Kidney epithelial cell (primary cell): ENCODE results near the gene PLPPR3. TPM values are rescaled to one million over a fixed set of nuclear protein-coding genes. Genes with fewer than 3 reads are reported as not detected.

Source experiments
- DNase-seq: peaks from one replicate; pipeline ENCODE4 v3.0.0-alpha.2; 2010; ENCODE audit warnings: low read depth
- H3K27me3 ChIP-seq: 2 replicates; pipeline ENCODE4 v1.6.0; 2011; ENCODE audit warnings: low read length; ENCODE audit not compliant: control insufficient read depth, insufficient read depth
- H3K36me3 ChIP-seq: 2 replicates; pipeline ENCODE4 v1.5.1; 2011; ENCODE audit warnings: low read length; ENCODE audit not compliant: control insufficient read depth, insufficient read depth
- H3K4me3 ChIP-seq: 2 replicates; pipeline ENCODE4 v1.5.1; 2011; ENCODE audit warnings: low read depth, mild to moderate bottlenecking, control low read depth, low read length
- CTCF ChIP-seq: IDR thresholded peaks from 2 replicates; pipeline ENCODE4 v1.5.1; 2011; ENCODE audit warnings: mild to moderate bottlenecking, moderate library complexity, low read length, control low read depth, inconsistent platforms; ENCODE audit not compliant: insufficient read depth, poor library complexity, severe bottlenecking
- total RNA-seq: library from RNA; depleted of rRNA; stranded (reverse); fragments of >200 nt; gene quantifications from 2 replicates; pipeline ENCODE4 v1.2.3, GENCODE V29; 2015

PLPPR3 gene
- total RNA-seq, 1 donor from 2014 or later, result 2.9 TPM

GRCh38 chr19:782185-782877 is 39.4 kb downstream of the PLPPR3 start:
- H3K4me3 ChIP-seq, result no peak overlapping the region
- H3K27me3 ChIP-seq, result no peaks in the 10 kb centered on the region
- no peak for DNase-seq
- no peak for TF ChIP-seq CTCF
- H3K36me3 ChIP-seq, result no peaks in the 10 kb centered on the region

GRCh38 chr19:781800-782184 is 40.0 kb downstream of the PLPPR3 start:
- Histone ChIP-seq H3K4me3 (no peak overlapping the region), H3K36me3 (no peaks in the 10 kb centered on the region), H3K27me3 (no peaks in the 10 kb centered on the region)
- no peak for TF ChIP-seq CTCF
- DNase-seq, result no peak

- H3K36me3 ChIP-seq, result no peaks in the 10 kb centered on the region
- no peak for DNase-seq
- TF ChIP-seq CTCF, result no peak
- no peaks in the 10 kb centered on the region for H3K27me3 ChIP-seq
- H3K4me3 ChIP-seq, result no peak overlapping the region
Measured at GRCh38 chr19:780935-781334, 40.8 kb downstream of the PLPPR3 start.

- no peaks in the 10 kb centered on the region for H3K27me3 ChIP-seq
- peak; percentile 83 for DNase-seq
- H3K36me3 ChIP-seq, result no peaks in the 10 kb centered on the region
- TF ChIP-seq CTCF, result no peak
- H3K4me3 ChIP-seq, result no peak overlapping the region
Measured at GRCh38 chr19:778910-779653, 42.7 kb downstream of the PLPPR3 start.

- Histone ChIP-seq H3K36me3 (no peaks in the 10 kb centered on the region), H3K27me3 (no peaks in the 10 kb centered on the region), H3K4me3 (no peak overlapping the region)
- DNase-seq, result no peak
- no peak for TF ChIP-seq CTCF
Measured at GRCh38 chr19:776549-776948, 45.2 kb downstream of the PLPPR3 start.
